B cell (primary cell): ENCODE data around the gene TMEM254.
"Not testable (repeated sequence)": the region's sequence is repeated elsewhere in the genome, so short reads cannot be mapped to it uniquely, and the experiment has no call there.

Source experiments
- EZH2 ChIP-seq: IDR thresholded peaks from 2 replicates; pipeline ENCODE4 v1.6.1; 2012; ENCODE audit warnings: borderline replicate concordance, low read depth, mild to moderate bottlenecking, moderate library complexity, low read length; ENCODE audit not compliant: insufficient read depth, poor library complexity, severe bottlenecking
- TF ChIP-seq, protein P1 (sequence below): fragments of 200-600 bp; IDR thresholded peaks from one replicate; pipeline ENCODE4 v1.8.0; 2022; ENCODE audit warnings: antibody characterized with exemption, mild to moderate bottlenecking

DNA sequence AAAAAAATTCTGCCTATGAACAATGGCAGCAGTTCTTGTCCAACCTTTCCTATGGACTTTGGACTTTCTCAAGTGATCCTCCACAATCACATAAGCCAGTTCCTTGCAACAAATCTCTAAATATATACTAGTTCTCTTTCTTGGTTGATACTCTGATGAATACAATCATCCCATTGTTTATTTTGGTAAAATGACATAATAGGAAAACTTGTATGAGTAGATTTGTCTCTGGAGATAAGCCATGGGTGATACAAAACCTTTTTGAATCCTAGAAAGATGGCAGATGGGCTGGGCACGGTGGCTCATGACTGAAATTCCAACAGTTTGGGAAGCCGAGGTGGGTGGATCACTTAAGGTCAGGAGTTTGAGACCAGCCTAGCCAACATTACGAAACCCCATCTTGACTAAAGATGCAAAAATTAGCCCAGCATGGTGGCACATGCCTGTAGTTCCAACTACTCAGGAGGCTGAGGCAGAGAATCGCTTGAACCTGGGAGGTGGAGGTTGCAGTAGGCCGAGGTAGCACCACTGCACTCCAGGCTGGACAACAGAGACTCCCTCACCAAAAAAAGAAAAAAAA is 41.5 kb upstream of the TMEM254 start:
- TF ChIP-seq EZH2: not testable (repeated sequence)
- TF ChIP-seq, protein P1, sequence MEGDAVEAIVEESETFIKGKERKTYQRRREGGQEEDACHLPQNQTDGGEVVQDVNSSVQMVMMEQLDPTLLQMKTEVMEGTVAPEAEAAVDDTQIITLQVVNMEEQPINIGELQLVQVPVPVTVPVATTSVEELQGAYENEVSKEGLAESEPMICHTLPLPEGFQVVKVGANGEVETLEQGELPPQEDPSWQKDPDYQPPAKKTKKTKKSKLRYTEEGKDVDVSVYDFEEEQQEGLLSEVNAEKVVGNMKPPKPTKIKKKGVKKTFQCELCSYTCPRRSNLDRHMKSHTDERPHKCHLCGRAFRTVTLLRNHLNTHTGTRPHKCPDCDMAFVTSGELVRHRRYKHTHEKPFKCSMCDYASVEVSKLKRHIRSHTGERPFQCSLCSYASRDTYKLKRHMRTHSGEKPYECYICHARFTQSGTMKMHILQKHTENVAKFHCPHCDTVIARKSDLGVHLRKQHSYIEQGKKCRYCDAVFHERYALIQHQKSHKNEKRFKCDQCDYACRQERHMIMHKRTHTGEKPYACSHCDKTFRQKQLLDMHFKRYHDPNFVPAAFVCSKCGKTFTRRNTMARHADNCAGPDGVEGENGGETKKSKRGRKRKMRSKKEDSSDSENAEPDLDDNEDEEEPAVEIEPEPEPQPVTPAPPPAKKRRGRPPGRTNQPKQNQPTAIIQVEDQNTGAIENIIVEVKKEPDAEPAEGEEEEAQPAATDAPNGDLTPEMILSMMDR: not testable (repeated sequence)
